GM21825 (cell line): ENCODE results near the gene S100A9.
"Not testable (repeated sequence)": the region's sequence is repeated elsewhere in the genome, so short reads cannot be mapped to it uniquely, and the experiment has no call there.

ENCODE experiments used
- ATAC-seq: cut with Tn5 transposase; IDR thresholded peaks from one replicate; pipeline ENCODE4 v1.9.1; 2021; ENCODE audit warnings: mild to moderate bottlenecking, moderate library complexity; ENCODE audit not compliant: unreplicated experiment

S100A9 gene

GRCh38 chr1:153357853-153358690 lies at the start of gene S100A9:
TSS of gene S100A9 (plus strand) at chr1:153357854. CDS start at chr1:153358284, 430 bp downstream.
- no peak for ATAC-seq

- no peak for ATAC-seq
Observed at GRCh38 chr1:153308540-153308939, 49.1 kb upstream of the S100A9 start.

- no peak for ATAC-seq
Observed at GRCh38 chr1:153309441-153309840, 48.2 kb upstream of the S100A9 start.

- ATAC-seq = no peak
Observed at GRCh38 chr1:153310526-153310925, 47.1 kb upstream of the S100A9 start.

GRCh38 chr1:153312570-153313186 lies 45.0 kb upstream of the S100A9 start, which contains the start of gene PGLYRP3:
TSS of gene PGLYRP3 (minus strand) at chr1:153312952. CDS start at chr1:153310665, 2,287 bp downstream.
- ATAC-seq = no peak

- ATAC-seq = no peak
Observed at GRCh38 chr1:153313288-153313687, 44.4 kb upstream of the S100A9 start.

GRCh38 chr1:153314388-153314787 lies 43.3 kb upstream of the S100A9 start:
- ATAC-seq = not testable (repeated sequence)

GRCh38 chr1:153316013-153316412 lies 41.6 kb upstream of the S100A9 start:
- not testable (repeated sequence) for ATAC-seq

- ATAC-seq = not testable (repeated sequence)
Observed at GRCh38 chr1:153318145-153318544, 39.5 kb upstream of the S100A9 start.

- no peak for ATAC-seq
Observed at GRCh38 chr1:153322568-153322967, 35.1 kb upstream of the S100A9 start.

- ATAC-seq = no peak
Observed at GRCh38 chr1:153324912-153325311, 32.7 kb upstream of the S100A9 start.

- no peak for ATAC-seq
Observed at GRCh38 chr1:153333902-153334301, 23.8 kb upstream of the S100A9 start.

GRCh38 chr1:153336650-153337049 lies 21.0 kb upstream of the S100A9 start:
- no peak for ATAC-seq

GRCh38 chr1:153337980-153338853 lies 19.4 kb upstream of the S100A9 start:
- ATAC-seq = no peak

GRCh38 chr1:153339802-153340201 lies 17.9 kb upstream of the S100A9 start:
- no peak for ATAC-seq

- ATAC-seq = no peak
Observed at GRCh38 chr1:153340356-153340755, 17.3 kb upstream of the S100A9 start.

GRCh38 chr1:153341431-153341934 lies 16.2 kb upstream of the S100A9 start:
- ATAC-seq = no peak

- ATAC-seq = no peak
Observed at GRCh38 chr1:153342178-153342577, 15.5 kb upstream of the S100A9 start.

- ATAC-seq = no peak
Observed at GRCh38 chr1:153343040-153343681, 14.5 kb upstream of the S100A9 start.
